Mucosa of gallbladder (tissue), 1 donor: ENCODE measurements around the gene TXNDC5. TPM values are rescaled to one million over a fixed set of nuclear protein-coding genes. Genes with fewer than 3 reads are reported as not detected.
A peak's percentile ranks its signal among the peaks of the same experiment; 100 is the strongest.

ENCODE experiments used
- DNase-seq: peaks from one replicate; pipeline ENCODE4 v3.0.0-alpha.2; 2020; ENCODE audit warnings: low spot score
- total RNA-seq: library from RNA; stranded (reverse); gene quantifications from one replicate; pipeline ENCODE4 v1.2.1, GENCODE V29; 2021
- donor health status: DM: no; HTN: no; CAD: no.

TXNDC5 gene
- total RNA-seq, result 84.8 TPM

- DNase-seq, result peak; percentile 67
Measured at GRCh38 chr6:7910654-7911344, at the start of gene TXNDC5. TSS of gene TXNDC5 (minus strand) at chr6:7910788. CDS start at chr6:7910776, 12 bp downstream.

GRCh38 chr6:7960141-7960540, 49.6 kb upstream of the TXNDC5 start:
- DNase-seq, result no peak

- no peak for DNase-seq
Measured at GRCh38 chr6:7959453-7959852, 48.9 kb upstream of the TXNDC5 start.

- DNase-seq, result no peak
Measured at GRCh38 chr6:7958464-7958863, 47.9 kb upstream of the TXNDC5 start.

- no peak for DNase-seq
Measured at GRCh38 chr6:7956257-7956656, 45.7 kb upstream of the TXNDC5 start.

- DNase-seq, result no peak
Measured at GRCh38 chr6:7954477-7955200, 44.1 kb upstream of the TXNDC5 start.

GRCh38 chr6:7953753-7954152, 43.2 kb upstream of the TXNDC5 start:
- DNase-seq, result no peak

- no peak for DNase-seq
Measured at GRCh38 chr6:7939864-7940228, 29.3 kb upstream of the TXNDC5 start.

- DNase-seq, result no peak
Measured at GRCh38 chr6:7939184-7939863, 28.7 kb upstream of the TXNDC5 start.

GRCh38 chr6:7938562-7939183, 28.1 kb upstream of the TXNDC5 start:
- DNase-seq, result no peak

GRCh38 chr6:7933794-7934193, 23.2 kb upstream of the TXNDC5 start:
- DNase-seq, result no peak

GRCh38 chr6:7932625-7933024, 22.0 kb upstream of the TXNDC5 start:
- DNase-seq, result no peak

- no peak for DNase-seq
Measured at GRCh38 chr6:7924867-7925266, 14.3 kb upstream of the TXNDC5 start.

GRCh38 chr6:7922596-7922995, 12.0 kb upstream of the TXNDC5 start:
- no peak for DNase-seq

GRCh38 chr6:7921632-7922092, 11.1 kb upstream of the TXNDC5 start:
- no peak for DNase-seq

GRCh38 chr6:7921046-7921445, 10.5 kb upstream of the TXNDC5 start:
- DNase-seq, result no peak

GRCh38 chr6:7920425-7920824, 9.8 kb upstream of the TXNDC5 start:
- DNase-seq, result no peak

GRCh38 chr6:7919871-7920270, 9.3 kb upstream of the TXNDC5 start:
- no peak for DNase-seq

GRCh38 chr6:7918403-7918802, 7.8 kb upstream of the TXNDC5 start:
- no peak for DNase-seq

GRCh38 chr6:7917729-7918128, 7.1 kb upstream of the TXNDC5 start:
- no peak for DNase-seq

GRCh38 chr6:7916959-7917358, 6.4 kb upstream of the TXNDC5 start:
- no peak for DNase-seq
